Measurements from ENCODE around the gene SCAF8. TPM values are rescaled to one million over a fixed set of nuclear protein-coding genes. Genes with fewer than 3 reads are reported as not detected.

The SCAF8 gene
- total RNA-seq, 1 experiment from 2014 or later: 30.8 TPM

Other genes with a start within 250 kb of the SCAF8 start
- 1.8 and 2.7 TPM in 2 replicates for gene CNKSR3, start 222.7 kb upstream of the SCAF8 start, total RNA-seq (2014; rRNA removed; shearing (Covaris generic))